HEK293 (cell line): ENCODE data around the gene SNRNP70.
"Not testable (repeated sequence)": the region's sequence is repeated elsewhere in the genome, so short reads cannot be mapped to it uniquely, and the experiment has no call there.

ENCODE experiments used
- CTCF ChIA-PET: fragments of 350-600 bp; formaldehyde crosslinking; extraction: SDS; loops from one replicate; lab custom pipeline; 2021; ENCODE audit warnings: antibody characterized with exemption; lab: Yijun Ruan, JAX
- POLR2A ChIA-PET: fragments of 300-600 bp; formaldehyde crosslinking; extraction: SDS; loops from one replicate; lab custom pipeline; 2020; ENCODE audit warnings: antibody characterized with exemption, inconsistent platforms; lab: Yijun Ruan, JAX
- H3K27ac ChIP-seq: fragments of 200-500 bp; sonication (Bioruptor generic); 2 replicates; pipeline ENCODE4 v1.5.1; 2014; ENCODE audit warnings: low read depth, low read length, control low read depth, inconsistent platforms; ENCODE audit errors: extremely low read depth
- H3K36me3 ChIP-seq, 2 experiments: fragments of 200-500 bp in 1 of 2; sonication (Bioruptor generic) in 1 of 2; 1 replicate in 1 of 2; 2 replicates in 1 of 2; pipeline ENCODE4 v1.5.1; 2014 to 2017; ENCODE audit warnings: inconsistent platforms in 2 of 2, low read length in 2 of 2; ENCODE audit not compliant: control insufficient read depth in 2 of 2, insufficient read depth in 1 of 2
- H3K4me1 ChIP-seq: fragments of 200-500 bp; sonication (Bioruptor generic); 2 replicates; pipeline ENCODE4 v1.5.1; 2014; ENCODE audit warnings: mild to moderate bottlenecking, low read length, inconsistent platforms; ENCODE audit not compliant: control insufficient read depth, insufficient read depth
- H3K4me3 ChIP-seq: 2 replicates; pipeline ENCODE4 v1.5.1; 2011; ENCODE audit warnings: low read depth, mild to moderate bottlenecking, control low read depth, low read length, moderate library complexity
- H3K9me3 ChIP-seq: fragments of 200-500 bp; sonication (Bioruptor generic); 2 replicates; pipeline ENCODE4 v1.5.1; 2014; ENCODE audit warnings: low read depth, low read length, inconsistent platforms; ENCODE audit not compliant: control insufficient read depth, insufficient read depth
- FEZF1 ChIP-seq: fragments of 450-650 bp; formaldehyde crosslinking; IDR thresholded peaks from 2 replicates; pipeline ENCODE4 v1.5.1; 2016; ENCODE audit warnings: missing biosample characterization, missing genetic modification characterization
- GLIS1 ChIP-seq: fragments of 450-650 bp; formaldehyde crosslinking; IDR thresholded peaks from 2 replicates; pipeline ENCODE4 v1.5.1; 2016; ENCODE audit warnings: missing biosample characterization, missing genetic modification characterization
- MEIS1 ChIP-seq: sonication (generic); formaldehyde crosslinking; IDR thresholded peaks from 2 replicates; pipeline ENCODE4 v1.8.1; 2022; ENCODE audit warnings: missing genetic modification reagents, mild to moderate bottlenecking, borderline replicate concordance
- ZBTB20 ChIP-seq: fragments of 450-650 bp; formaldehyde crosslinking; IDR thresholded peaks from 2 replicates; pipeline ENCODE4 v1.5.1; 2016; ENCODE audit warnings: missing biosample characterization, missing genetic modification characterization
- ZFP3 ChIP-seq: fragments of 450-650 bp; formaldehyde crosslinking; IDR thresholded peaks from 2 replicates; pipeline ENCODE4 v1.5.1; 2016; ENCODE audit warnings: low read depth, missing biosample characterization, missing genetic modification characterization
- TF ChIP-seq, protein P1 (sequence below): sonication (generic); formaldehyde crosslinking; IDR thresholded peaks from 2 replicates; pipeline ENCODE4 v1.8.1; 2022; ENCODE audit warnings: mild to moderate bottlenecking, moderate library complexity, missing genetic modification reagents
- TF ChIP-seq, protein P2 (sequence below): fragments of 450-650 bp; formaldehyde crosslinking; IDR thresholded peaks from 2 replicates; pipeline ENCODE4 v1.5.1; 2016; ENCODE audit warnings: missing biosample characterization, missing genetic modification characterization
- TF ChIP-seq, protein P3 (sequence below): fragments of 450-650 bp; formaldehyde crosslinking; IDR thresholded peaks from 2 replicates; pipeline ENCODE4 v1.5.1; 2016; ENCODE audit warnings: missing biosample characterization, missing genetic modification characterization
- TF ChIP-seq, protein P4 (sequence below): fragments of 450-650 bp; formaldehyde crosslinking; IDR thresholded peaks from 2 replicates; pipeline ENCODE4 v1.5.1; 2017; ENCODE audit warnings: missing biosample characterization, missing genetic modification characterization
- TF ChIP-seq, protein P5 (sequence below): fragments of 450-650 bp; formaldehyde crosslinking; IDR thresholded peaks from 2 replicates; pipeline ENCODE4 v1.5.1; 2016; ENCODE audit warnings: missing biosample characterization, missing genetic modification characterization

Gene SNRNP70

DNA sequence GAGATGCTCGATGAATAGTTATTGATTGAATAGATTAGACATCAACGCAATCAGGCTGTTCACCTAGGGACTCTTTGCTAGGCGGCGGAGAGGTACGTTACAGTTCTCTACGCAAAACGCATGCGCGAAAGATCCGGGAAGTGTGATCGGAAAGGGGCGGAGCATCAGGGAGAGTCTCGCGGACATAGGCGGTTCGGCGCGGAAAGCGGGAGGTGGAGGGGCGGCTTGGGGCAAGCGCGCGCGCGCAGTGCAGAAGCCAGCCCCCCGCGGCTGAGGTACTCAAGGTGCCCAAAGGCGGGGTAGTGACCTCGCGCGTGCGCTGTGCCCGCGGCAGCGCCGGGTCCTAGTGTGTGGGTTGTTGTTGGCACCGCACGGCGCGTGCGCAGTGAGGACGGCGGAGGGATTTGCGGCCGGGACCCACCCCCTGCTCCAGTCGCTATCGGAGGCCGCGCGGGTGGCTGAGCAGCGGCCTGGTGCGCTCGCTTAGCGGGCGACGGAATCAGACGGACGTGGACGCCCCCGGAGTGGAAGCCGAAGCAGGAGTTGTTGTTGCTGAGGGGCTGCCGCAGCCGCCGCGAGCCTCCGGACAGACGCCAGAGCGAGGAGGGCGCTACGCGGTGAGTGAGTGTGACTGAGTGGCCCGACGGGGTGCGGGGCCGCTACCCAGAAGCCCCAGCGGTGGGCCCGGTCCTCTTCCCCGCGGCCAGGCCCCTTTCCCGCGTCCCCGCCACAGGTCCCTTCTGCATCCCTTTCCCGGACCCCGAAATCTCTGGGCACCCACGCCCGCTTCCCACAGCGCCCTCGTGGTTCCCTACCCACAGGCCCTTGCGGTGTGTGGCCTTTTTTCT, at the start of gene SNRNP70 (continued):
- TF ChIP-seq, protein P1, sequence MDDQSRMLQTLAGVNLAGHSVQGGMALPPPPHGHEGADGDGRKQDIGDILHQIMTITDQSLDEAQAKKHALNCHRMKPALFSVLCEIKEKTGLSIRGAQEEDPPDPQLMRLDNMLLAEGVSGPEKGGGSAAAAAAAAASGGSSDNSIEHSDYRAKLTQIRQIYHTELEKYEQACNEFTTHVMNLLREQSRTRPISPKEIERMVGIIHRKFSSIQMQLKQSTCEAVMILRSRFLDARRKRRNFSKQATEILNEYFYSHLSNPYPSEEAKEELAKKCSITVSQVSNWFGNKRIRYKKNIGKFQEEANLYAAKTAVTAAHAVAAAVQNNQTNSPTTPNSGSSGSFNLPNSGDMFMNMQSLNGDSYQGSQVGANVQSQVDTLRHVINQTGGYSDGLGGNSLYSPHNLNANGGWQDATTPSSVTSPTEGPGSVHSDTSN = no peak
- TF ChIP-seq MEIS1 = no peak
- peak; percentile 87; the same call in 1 of the 2 replicates for TF ChIP-seq ZBTB20 (tag by site-specific recombination)
- peak; percentile 44 for TF ChIP-seq FEZF1 (tag by site-specific recombination)
- TF ChIP-seq, protein P2, sequence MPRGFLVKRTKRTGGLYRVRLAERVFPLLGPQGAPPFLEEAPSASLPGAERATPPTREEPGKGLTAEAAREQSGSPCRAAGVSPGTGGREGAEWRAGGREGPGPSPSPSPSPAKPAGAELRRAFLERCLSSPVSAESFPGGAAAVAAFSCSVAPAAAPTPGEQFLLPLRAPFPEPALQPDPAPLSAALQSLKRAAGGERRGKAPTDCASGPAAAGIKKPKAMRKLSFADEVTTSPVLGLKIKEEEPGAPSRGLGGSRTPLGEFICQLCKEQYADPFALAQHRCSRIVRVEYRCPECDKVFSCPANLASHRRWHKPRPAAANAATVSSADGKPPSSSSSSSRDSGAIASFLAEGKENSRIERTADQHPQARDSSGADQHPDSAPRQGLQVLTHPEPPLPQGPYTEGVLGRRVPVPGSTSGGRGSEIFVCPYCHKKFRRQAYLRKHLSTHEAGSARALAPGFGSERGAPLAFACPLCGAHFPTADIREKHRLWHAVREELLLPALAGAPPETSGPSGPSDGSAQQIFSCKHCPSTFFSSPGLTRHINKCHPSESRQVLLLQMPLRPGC (tag by site-specific recombination) = peak; percentile 82
- TF ChIP-seq, protein P3, sequence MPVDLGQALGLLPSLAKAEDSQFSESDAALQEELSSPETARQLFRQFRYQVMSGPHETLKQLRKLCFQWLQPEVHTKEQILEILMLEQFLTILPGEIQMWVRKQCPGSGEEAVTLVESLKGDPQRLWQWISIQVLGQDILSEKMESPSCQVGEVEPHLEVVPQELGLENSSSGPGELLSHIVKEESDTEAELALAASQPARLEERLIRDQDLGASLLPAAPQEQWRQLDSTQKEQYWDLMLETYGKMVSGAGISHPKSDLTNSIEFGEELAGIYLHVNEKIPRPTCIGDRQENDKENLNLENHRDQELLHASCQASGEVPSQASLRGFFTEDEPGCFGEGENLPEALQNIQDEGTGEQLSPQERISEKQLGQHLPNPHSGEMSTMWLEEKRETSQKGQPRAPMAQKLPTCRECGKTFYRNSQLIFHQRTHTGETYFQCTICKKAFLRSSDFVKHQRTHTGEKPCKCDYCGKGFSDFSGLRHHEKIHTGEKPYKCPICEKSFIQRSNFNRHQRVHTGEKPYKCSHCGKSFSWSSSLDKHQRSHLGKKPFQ (tag by site-specific recombination) = no peak

DNA sequence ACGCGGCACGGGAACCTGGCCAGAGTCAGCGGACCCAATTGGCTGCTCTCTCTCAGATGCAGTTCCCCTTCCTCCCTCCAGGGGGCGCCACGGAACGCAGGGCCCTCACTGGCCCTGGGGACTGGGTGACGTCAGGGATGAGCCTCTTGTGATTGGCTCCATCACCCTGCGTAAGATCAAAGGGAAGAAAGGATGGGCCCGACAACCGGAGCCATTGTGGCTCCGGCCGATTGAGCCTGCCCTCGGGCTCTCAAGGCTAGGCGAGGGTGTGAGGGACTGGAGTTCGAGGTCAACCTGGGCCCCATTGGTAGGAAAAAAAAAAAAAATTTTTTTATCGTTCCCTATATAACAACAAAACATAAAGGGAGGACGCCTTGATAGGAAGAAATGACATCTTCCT, 48.4 kb upstream of the SNRNP70 start, which contains the start of gene CGB1:
TSS of gene CGB1 (minus strand) at position 81 of the 400 bp plus-strand sequence. CDS start 184 bp downstream, outside the sequence.
- H3K9me3 ChIP-seq, H3K4me3 ChIP-seq, CTCF ChIA-PET, H3K27ac ChIP-seq, POLR2A ChIA-PET, H3K4me1 ChIP-seq, H3K36me3 ChIP-seq: not testable (repeated sequence)
- TF ChIP-seq, protein P4, sequence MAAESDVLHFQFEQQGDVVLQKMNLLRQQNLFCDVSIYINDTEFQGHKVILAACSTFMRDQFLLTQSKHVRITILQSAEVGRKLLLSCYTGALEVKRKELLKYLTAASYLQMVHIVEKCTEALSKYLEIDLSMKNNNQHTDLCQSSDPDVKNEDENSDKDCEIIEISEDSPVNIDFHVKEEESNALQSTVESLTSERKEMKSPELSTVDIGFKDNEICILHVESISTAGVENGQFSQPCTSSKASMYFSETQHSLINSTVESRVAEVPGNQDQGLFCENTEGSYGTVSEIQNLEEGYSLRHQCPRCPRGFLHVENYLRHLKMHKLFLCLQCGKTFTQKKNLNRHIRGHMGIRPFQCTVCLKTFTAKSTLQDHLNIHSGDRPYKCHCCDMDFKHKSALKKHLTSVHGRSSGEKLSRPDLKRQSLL (tag by site-specific recombination) = peak; percentile 73; the same call in 1 of the 2 replicates

DNA sequence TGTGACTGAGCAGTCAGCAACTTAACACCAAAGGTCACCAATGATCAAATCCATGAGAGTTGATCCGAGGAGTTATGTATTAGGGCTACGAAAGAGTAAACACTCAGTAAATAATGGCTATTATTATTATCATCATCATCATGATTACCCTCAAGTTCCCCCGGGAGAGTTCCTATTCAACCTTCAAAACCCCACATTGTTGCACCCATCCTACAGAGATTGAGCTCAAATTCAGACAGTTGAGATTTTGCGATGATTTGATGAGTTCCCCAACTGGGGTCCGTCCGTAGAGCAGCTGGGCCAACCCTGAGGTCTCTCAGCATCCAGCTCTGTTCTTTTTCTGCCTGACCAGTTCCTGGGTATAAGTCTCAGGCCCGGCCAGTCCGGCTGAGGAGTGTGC, 47.1 kb upstream of the SNRNP70 start:
- H3K27ac ChIP-seq, H3K4me3 ChIP-seq, POLR2A ChIA-PET, H3K4me1 ChIP-seq, H3K9me3 ChIP-seq, H3K36me3 ChIP-seq: not testable (repeated sequence)
- CTCF ChIA-PET = interaction anchor here (0.7 to 1.2 kb wide), 3 partner anchors 17 to 38 kb away, joined by 3 read pairs; no protein-coding TSS in a partner anchor
- peak; percentile 82 for TF ChIP-seq ZFP3 (tag by site-specific recombination)

DNA sequence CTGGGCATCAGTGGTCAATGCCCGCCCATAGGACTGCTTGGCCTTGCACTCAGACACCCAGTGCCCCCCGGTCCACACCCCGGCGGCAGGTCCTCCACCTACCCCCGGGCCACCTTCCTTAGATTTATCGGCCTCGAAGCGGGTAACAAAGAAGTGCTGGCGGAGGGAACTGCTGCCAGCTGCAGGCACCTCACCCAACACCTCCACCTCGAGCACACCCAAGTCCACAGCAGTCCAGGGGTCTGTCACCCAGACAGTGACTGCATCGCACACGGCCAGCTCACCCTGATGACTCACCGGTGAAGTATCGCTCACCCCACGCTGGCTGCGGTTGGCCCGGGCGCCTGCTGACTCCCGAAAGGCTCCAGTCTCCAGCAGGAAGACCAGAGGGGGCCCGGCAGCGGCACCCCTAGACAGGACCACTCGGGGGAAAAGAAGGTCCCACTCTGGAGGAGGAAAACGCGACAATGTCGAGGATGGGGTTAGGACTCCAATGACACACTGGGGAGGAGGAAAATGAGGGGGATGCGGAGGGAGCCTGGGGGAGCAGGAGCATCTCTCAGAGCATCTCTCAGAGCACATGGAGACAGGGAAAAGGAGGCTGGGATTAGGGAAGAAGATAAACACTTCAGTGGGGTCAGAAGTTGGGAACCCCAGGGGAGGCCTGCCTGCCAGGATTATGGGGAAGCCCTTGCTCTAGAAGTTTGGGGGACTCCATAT, 46.5 kb upstream of the SNRNP70 start:
- TF ChIP-seq GLIS1 (tag by site-specific recombination) = peak; percentile 74
- TF ChIP-seq, protein P5, sequence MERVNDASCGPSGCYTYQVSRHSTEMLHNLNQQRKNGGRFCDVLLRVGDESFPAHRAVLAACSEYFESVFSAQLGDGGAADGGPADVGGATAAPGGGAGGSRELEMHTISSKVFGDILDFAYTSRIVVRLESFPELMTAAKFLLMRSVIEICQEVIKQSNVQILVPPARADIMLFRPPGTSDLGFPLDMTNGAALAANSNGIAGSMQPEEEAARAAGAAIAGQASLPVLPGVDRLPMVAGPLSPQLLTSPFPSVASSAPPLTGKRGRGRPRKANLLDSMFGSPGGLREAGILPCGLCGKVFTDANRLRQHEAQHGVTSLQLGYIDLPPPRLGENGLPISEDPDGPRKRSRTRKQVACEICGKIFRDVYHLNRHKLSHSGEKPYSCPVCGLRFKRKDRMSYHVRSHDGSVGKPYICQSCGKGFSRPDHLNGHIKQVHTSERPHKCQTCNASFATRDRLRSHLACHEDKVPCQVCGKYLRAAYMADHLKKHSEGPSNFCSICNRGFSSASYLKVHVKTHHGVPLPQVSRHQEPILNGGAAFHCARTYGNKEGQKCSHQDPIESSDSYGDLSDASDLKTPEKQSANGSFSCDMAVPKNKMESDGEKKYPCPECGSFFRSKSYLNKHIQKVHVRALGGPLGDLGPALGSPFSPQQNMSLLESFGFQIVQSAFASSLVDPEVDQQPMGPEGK = 0 out of 2 replicates have a peak, but pooled peaks have one; percentile 17
- TF ChIP-seq, all 188 proteins: peak for 2; not testable (repeated sequence) for 186

DNA sequence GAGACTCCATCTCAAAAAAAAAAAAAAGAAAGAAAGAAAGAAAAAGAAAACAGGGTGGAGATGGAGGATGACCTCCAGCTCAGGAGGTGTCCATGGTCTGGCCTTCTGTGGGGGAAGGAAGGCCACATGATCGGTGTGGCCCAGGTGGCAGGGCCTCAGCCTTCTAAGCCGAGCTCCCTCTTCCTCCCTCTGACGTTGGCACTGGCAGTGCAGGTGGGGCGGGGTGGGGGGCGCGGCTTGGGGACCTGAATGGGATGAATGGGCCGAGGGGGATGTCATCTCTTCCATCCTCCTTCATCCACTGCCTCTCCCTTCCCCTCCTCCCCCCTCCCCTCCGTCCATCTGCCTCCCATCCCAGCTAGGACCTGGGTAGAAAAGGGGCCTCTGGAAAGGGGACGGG, 45.5 kb upstream of the SNRNP70 start:
- not testable (repeated sequence) for H3K36me3 ChIP-seq, H3K4me1 ChIP-seq, H3K4me3 ChIP-seq, H3K9me3 ChIP-seq, H3K27ac ChIP-seq
- POLR2A ChIA-PET = interaction anchor here (0.6 kb wide), 1 partner anchor 421 kb away, joined by 3 read pairs; the partner anchor contains the start of gene RPL18
- CTCF ChIA-PET = interaction anchor here (0.7 to 0.9 kb wide), 2 partner anchors 40 to 46 kb away, joined by 3 to 6 read pairs; partner anchors contain the start of genes GYS1 and RUVBL2

More for the DNA sequence above, 46.5 kb upstream of the SNRNP70 start:
- H3K27ac ChIP-seq, H3K36me3 ChIP-seq, H3K4me1 ChIP-seq, H3K4me3 ChIP-seq, H3K9me3 ChIP-seq, POLR2A ChIA-PET: not testable (repeated sequence)
- CTCF ChIA-PET = interaction anchor here (1.0 to 1.2 kb wide), 2 partner anchors 17 to 39 kb away, joined by 3 read pairs; no protein-coding TSS in a partner anchor
